ELF-1 (cell line): Measurements from ENCODE around the gene MCCC2.
"Not testable (repeated sequence)": the region's sequence is repeated elsewhere in the genome, so short reads cannot be mapped to it uniquely, and the experiment has no call there.

ENCODE experiments used
- DNase-seq: peaks from one replicate; pipeline ENCODE4 v3.0.0-alpha.2; 2016; ENCODE audit warnings: low read depth, low spot score

MCCC2 gene

DNA sequence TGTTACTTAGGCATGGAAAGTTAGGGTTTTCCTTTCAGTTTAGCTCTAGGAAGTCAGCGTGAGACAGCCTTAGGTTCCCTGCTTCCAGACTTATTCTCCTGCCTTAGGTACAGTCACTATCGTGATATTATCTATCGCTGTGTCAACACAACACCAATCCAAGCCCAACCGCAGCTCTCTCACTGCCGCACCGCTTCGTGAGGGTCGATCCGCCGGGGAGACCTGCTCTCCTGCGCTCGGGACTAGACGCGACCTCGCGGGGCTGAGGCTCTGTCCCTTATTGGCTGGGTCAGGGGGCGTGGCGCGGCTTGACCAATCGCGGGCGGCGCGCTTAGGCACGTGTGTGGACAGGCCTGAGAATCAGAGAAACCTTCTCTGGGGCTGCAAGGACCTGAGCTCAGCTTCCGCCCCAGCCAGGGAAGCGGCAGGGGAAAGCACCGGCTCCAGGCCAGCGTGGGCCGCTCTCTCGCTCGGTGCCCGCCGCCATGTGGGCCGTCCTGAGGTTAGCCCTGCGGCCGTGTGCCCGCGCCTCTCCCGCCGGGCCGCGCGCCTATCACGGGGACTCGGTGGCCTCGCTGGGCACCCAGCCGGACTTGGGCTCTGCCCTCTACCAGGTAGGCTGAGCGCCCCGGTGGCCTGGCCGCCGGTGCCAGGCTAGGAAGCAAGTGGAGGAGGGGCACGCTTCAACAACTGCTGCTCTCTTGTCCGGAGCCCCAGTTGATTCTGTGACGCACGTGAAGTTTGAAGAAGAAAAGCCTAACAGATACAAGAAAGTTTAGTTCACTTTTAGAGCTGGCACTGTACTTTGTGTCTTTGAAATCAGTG lies at the start of gene MCCC2:
TSS of gene MCCC2 (plus strand) at position 400 of the 825 bp plus-strand sequence. CDS start at position 486, 86 bp downstream.
- peak; percentile 99 for DNase-seq

DNA sequence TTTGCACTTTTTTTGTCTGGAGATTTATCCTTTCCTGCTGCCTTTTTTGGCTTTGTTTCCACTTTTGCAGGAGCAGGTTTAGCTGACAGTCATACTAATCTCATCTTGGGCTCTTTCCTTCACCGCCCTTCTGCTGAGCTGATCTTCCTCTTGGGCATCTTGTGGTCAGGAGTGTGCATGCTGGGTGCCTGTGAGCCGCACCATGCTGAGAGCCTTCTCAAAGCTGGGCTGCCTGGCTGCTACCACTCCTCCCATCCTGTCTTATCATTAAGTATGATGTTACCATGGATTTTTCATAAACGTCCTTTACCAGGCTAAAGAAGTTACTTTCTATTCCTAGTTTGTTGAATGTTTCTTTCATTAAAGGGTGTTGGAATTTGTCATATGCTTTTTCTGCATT lies 49.5 kb upstream of the MCCC2 start:
- no peak for DNase-seq

DNA sequence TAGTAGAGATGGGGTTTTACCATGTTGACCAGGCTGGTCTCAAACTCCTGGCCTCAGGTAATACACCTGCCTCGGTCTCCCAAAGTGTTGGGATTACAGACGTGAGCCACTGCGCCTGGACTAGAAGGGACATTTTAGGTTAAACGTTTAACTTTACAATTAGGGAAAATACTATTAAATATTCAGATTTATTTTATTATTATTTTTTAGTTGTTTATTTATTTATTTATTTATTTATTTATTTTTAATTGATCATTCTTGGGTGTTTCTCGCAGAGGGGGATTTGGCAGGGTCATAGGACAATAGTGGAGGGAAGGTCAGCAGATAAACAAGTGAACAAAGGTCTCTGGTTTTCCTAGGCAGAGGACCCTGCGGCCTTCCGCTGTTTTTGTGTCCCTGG lies 36.3 kb upstream of the MCCC2 start:
- not testable (repeated sequence) for DNase-seq

DNA sequence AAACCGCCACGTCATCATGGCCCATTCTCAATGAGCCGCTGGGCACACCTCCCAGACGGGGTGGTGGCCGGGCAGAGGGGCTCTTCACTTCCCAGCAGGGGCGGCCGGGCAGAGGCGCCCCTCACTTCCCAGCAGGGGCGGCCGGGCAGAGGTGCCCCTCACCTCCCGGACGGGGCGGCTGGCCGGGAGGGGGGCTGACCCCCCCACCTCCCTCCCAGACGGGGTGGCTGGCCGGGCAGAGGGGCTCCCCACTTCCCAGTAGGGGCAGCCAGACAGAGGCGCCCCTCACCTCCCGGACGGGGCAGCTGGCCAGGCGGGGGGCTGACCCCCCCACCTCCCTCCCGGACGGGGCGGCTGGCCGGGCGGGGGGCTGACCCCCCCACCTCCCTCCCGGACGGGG lies 35.6 kb upstream of the MCCC2 start:
- not testable (repeated sequence) for DNase-seq

DNA sequence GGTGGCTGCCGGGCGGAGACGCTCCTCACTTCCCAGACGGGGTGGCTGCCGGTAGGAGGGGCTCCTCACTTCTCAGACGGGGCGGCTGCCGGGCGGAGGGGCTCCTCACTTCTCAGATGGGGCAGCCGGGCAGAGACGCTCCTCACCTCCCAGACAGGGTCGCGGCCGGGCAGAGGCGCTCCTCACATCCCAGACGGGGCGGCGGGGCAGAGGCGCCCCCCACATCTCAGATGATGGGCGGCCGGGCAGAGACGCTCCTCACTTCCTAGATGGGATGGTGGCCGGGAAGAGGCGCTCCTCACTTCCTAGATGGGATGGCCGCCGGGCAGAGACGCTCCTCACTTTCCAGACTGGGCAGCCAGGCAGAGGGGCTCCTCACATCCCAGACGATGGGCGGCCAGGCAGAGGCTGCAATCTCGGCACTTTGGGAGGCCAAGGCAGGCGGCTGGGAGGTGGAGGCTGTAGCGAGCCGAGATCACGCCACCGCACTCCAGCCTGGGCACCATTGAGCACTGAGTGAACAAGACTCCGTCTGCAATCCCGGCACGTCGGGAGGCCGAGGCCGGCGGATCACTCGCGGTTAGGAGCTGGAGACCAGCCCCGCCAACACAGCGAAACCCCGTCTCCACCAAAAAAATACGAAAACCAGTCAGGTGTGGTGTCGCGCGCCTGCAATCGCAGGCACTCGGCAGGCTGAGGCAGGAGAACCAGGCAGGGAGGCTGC lies 35.0 kb upstream of the MCCC2 start:
- not testable (repeated sequence) for DNase-seq

DNA sequence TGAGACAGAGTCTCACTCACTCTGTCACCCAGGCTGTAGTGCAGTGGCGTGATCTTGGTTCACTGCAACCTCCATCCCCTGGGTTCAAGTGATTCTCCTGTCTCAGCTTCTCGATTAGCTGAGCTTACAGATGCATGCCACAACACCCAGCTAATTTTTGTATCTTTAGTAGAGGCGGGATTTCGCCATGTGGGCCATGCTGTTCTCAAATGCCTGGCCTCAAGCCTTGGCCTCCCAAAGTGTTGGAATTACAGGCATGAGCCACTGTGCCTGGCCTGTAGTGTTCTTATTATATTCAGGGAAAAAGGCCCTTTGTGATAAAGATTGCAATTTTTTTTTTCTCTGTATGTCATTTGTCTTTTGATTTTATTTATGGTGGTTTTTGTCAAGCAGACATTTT lies 24.0 kb upstream of the MCCC2 start:
- DNase-seq = no peak

DNA sequence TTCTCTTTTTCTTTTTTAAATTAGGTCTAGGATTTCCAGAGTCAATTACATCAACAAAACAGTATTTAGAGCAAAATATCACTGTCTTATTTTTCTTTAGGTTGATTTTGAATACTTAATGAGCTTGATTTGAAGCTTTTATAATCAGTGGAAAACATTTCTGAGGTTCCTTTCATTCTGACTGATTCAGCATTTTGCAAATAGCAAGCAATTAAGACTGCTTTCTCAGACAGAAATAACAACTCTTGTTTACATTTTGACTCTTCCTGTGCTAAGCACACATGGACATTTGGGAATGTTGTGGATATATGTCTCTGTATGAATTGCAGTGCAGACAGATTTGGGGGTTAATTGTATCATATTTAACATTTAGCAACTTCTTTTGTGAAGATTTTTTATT lies 22.2 kb upstream of the MCCC2 start:
- no peak for DNase-seq

DNA sequence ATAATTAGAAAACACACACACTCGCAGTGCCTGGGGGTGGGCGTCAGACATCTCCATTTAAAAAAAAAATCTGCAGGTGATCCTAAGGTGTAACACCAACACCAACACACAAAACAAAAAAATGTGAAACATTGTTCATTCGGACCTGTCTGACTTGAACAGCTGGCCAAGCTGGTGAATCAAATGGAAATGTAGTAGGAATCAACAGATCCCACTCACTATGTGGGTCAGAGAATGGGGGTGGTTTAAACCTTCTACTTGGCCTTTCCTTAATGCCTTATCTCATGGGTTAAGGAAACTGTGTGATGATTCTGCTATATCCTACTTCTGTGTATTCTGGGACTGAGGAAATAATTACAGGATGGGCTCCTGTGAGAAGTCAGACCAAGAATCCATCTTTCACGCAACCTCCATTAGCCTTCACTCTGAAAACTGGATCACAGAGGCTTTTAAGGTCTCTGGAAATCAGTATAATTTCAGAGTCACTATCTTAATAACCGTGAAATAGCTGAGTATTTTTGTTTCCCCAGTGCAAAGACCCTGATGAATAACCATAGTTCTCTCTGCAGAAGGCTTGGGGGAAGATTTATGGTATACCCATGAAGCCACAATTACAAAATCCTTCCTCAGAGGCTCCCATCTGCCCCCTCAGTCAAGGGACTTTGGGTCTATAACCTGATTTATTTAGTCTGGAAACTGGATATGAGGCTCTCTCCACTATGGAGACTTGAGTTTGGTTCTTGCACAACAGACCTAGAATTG lies 17.2 kb upstream of the MCCC2 start:
- DNase-seq = no peak

DNA sequence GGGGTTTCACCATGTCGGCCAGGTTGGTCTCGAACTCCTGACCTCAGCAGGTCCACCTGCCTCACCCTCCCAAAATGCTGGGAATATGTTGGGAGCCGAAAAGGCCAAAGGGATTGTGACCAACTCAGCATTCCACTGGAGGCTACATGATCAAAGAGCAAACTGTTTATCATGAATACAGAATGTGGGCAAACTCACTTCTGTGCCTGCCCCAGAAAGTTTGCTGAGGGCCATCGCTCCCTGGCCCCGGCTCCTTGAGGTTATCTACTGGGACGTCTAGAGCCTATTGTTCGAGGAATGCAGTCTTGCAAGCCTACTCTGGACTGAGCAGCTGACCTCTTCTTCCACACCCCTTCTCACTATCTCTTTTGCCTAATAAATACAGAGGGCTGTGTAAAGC lies 15.3 kb upstream of the MCCC2 start:
- DNase-seq = peak; percentile 25

DNA sequence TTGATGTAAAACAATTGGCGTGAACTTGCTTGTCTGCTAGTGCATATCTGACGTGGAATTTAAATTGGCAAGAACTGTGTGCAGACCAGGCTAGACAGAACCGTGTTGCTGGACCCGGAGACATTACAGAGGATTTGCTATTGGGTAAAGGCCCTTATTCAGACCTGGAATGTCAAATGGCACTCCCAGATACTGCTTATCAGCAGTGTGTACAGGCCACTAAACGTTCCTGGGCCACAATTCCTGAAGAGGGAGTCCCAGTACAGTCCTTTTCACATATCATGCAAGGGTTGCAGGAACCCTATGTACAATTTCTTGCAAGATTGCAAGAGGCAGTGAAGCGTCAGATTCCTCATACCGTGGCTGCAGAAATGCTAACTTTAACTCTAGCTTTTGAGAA lies 13.5 kb upstream of the MCCC2 start:
- DNase-seq = peak; percentile 7

DNA sequence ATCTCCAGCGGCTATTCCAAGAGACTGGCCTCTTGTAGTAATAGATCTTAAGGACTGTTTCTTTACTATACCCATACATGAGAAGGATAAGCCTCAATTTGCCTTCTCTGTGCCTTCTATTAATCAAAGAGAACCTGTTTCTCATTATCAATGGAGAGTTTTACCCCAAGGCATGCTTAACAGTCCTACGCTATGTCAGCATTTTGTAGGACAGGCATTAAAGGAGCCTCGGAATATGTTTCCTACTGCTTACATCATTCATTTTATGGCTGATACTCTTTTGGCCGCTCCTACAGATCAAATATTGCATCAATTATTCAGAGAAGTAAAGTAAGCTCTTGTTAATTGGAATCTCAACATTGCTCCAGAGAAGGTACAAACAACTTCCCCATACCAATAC lies 11.6 kb upstream of the MCCC2 start:
- DNase-seq = not testable (repeated sequence)

DNA sequence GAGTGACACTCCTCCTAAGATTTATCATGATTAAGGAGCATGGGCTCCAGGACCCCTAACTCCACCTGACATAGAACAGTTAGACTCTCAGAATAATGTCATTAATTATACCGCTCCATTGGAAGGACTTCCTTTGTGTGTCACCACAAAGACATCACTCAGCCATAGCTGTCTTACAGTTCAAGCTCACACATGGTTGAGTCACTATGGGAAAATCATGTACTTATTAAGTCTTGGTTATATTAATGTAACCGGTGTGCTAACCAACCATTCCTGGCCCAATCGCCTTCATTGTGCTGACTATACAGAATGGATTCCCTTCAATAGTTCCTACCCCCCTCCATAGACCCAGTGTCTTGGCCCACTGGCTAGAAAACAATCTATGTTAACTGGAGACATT lies 10.9 kb upstream of the MCCC2 start:
- no peak for DNase-seq

DNA sequence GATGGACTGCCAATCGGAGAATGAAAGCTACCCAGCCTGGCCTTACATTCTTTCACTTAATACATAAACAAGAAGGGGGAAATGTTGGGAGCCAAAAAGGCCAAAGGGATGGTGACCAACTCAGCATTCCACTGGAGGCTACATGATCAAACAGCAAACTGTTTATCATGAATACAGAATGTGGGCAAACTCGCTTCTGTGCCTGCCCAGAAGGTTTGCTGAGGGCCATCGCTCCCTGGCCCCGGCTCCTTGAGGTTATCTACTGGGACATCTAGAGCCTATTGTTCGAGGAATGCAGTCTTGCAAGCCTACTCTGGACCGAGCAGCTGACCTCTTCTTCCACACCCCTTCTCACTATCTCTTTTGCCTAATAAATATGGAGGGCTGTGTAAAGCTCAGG lies 9.3 kb upstream of the MCCC2 start:
- DNase-seq = peak; percentile 72

DNA sequence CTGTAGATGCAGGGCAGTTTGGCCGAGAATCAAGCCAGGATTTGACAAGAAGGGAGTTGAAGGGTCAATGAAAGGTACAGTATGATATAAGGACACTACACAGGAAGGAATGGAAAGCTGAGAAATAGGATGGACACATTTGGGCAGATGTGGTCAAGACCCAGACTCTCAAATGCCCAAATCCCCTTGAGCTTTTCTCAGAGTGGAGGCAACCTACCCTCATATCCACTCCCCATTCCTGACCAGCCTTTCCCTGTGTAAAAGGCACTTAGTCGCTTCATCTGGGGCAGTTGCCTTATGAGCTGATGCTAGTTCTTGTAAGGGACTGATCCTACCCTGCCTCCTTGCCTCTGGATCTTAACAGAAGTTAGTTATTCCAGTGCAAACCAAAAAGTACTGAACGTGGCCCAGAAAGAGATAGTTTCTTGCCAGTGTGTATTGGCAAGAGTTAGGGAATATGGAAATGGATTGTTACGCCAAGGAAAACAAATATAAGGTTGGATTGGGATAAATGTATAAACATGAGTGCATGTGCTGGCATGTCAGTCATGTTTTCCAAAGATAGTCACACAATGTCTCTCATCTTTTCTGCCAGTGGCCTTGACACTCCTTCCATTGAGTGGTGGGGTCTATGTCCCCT lies 4.1 kb upstream of the MCCC2 start:
- DNase-seq = no peak

DNA sequence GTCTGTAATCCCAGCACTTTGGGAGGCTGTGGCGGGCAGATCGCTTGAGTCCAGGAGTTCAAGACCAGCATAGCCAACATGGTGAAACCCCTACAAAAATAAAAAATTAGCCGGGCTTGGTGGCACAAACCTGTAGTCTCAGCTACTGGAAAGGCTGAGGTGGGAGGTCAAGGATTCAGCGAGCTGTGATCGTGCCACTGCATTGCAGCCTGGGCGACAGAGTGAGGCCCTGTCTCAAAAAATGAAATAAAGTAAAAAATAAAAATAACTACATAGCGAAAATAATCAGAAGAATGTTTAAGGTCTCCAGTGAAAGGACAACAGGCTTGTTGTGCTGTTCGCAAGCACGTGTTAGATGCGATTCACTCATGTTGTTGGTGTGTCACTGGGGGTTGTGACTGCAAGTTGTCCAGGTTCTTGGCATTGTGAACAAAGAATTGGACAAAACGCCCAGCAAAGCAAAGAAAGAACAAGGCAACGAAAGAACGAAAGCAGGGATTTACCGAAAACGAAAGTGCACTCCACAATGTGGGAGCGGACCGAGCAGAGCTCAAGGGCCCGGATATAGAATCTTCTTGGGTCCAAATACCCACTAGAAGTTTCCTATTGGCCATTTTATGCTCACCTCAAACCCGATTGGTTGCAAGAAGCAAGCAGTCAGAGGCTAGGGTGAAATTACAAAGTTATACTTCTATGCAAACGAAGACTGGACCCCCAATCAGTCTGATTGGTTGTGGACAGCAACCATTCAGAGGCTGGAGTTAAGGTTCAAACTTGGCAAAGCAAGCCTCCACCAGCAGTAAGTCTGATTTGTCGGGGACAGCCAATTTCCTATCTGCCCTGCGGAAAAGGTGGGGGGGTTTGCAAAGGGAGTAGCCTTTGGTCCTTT lies 844 bp upstream of the MCCC2 start:
- no peak for DNase-seq

DNA sequence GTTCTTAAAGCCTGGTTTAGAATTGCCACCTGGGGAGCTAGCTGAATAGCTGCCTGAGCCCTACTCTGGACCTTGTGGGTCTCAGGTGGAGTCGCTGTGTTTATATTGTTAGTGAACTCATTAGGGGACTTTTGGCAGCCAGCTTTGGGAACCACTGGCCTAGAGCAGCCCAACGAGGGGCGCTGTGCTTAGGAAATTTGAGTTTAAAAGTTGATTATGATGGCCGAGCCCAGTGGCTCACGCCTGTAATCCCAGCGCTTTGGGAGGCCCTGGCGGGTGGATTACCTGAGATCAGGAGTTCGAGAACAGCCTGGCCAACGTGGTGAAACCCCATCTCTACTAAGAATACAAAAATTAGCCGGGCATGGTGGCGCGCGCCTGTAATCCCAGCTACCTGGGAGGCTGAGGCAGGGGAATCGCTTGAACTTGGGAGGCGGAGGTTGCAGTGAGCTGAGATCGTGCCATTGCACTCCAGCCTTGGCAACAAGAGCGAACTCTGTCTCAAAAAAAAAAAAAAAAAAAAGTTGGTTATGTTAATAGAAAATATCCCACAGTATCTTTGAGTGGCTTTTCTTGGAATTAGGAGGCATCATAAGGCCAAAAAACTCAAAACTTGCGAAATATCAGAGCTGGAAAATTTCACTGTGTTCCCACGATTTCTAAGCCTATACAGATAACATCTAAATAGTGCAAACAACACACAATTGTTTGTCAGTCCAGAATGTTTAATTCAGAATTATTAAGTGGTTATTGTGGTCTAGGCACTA lies 809 bp downstream of the MCCC2 start:
- DNase-seq = no peak

DNA sequence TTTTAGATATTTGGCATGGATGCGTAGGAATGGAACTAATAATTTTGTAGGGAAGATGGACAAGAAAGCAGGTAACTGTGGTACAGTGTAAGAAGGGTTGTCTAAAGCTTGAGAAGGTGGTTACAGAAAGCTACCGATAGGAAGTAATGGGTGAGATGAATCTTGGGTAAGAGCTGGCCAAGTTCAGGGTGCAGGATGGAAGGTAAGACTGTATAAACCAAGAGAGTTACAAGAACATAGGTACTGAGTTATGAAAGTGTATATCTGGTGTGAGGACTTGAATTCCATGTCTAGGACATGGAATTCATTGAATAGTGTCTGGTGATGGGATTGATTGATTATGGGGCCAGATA lies 1.4 kb downstream of the MCCC2 start:
- DNase-seq = no peak

DNA sequence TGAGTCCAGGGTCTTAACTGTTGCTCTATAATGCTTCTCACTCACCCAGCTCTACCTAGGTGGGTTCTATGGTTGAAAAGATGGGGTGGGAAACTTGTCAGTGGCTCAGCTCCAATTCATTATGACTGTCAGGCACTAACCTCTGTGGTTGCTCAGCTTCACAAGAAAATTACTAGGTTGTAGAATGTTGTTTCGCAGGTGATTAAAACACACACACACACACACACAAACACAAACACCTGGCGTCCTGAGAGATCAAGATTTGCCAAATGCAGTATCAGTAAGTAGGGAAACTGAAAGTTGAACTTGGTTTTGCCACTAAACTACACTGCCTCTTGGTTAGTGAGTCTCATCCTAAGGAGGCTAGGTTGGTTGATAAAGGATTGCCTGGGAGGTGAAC lies 2.8 kb downstream of the MCCC2 start:
- no peak for DNase-seq

DNA sequence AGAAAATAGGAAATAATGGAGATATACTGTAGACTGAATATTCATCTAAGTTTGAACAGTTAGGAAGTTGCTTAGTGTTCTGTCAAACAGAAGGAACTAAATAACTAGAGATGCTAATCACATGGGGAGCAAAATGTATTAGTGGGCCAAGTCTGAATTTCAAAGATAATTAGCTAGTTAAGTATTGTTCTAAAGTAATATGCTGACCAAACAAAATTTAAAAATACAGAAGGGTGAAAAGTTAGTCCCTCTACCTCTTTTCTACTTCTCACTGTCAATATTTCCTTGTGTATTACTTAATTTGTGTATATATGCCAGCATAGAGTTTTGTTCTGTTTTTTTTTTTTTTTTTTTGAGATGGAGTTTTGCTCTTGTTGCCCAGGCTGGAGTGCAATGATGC lies 4.0 kb downstream of the MCCC2 start:
- DNase-seq = no peak

DNA sequence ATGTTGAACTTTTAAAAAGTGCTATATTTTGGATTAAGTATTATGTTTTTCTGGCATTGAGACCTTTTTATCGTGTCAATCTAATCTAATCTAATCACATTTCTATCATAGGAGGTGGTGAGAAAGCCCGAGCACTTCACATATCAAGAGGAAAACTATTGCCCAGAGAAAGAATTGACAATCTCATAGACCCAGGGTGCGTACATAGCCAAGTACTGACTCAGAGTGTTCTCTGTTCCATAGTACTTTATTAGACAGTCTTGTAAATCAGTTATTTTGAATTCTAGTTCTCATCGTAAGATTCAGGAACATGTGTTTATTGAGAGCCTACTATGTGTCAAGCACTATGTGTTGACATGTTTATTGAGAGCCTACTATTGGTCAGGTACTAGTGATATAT lies 9.0 kb downstream of the MCCC2 start:
- no peak for DNase-seq
